ENCODE data around the gene SMARCC1.
"Not testable (repeated sequence)": the region's sequence is repeated elsewhere in the genome, so short reads cannot be mapped to it uniquely, and the experiment has no call there.

The SMARCC1 gene

DNA sequence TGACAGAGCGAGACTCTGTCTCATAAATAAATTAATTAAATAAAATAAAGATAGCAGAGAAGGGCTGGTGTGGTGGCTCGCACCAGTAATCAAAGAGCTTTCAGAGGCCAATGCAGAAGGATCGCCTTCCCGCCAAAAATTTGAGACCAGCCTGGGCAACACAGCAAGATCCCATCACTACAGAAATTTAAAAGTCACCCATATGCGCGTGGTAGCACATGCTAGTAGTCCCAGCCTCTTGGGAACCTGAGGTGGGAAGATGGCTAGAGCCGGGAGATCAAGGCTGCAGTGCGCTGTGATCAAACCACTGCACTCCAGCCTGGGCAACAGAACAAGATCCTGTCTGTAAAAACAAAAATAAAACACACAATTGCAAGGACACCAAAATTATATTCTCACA is 9.6 kb downstream of the SMARCC1 start:
- no peak for DNase-seq (ENCODE audit: low read depth in 2 of 2)

DNA sequence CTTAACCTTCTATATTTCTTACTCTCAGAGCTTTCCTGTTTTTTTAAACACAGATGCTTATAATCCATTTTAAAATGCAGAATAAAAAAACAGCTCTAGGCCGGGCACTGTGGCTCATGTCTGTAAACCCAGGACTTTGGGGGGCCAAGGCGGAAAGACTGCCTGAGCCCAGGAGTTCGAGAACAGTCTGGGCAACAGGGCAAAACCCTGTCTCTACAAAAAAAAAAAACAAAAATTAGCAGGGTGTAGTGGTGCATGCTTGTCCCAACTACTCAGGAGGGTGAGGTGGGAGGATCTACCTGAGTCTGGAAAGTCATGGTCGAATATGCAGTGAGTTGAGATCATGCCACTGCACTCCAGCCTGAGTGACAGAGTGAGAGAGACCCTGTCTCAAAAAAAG is 15.5 kb downstream of the SMARCC1 start:
- no peak for DNase-seq (ENCODE audit: low read depth in 2 of 2)

DNA sequence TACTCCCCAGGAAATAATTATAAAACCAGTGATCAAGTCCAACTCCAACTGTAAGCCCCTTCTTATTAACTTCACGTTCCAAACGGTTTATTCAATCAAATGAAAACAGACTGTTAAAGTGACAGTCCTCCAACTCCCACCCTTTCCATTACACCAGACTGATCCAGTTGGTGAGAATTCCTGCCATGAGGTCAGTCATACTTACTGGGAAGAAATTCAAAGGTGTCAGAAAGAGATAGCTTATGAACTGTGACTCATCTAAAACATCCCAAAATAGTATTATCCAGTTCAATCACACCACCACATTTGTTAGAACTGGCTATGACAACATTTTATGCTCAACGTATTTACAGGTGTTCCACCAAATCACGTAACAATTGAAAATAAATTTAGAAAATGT is 19.5 kb downstream of the SMARCC1 start:
- DNase-seq (ENCODE audit: low read depth in 2 of 2), result no peak

DNA sequence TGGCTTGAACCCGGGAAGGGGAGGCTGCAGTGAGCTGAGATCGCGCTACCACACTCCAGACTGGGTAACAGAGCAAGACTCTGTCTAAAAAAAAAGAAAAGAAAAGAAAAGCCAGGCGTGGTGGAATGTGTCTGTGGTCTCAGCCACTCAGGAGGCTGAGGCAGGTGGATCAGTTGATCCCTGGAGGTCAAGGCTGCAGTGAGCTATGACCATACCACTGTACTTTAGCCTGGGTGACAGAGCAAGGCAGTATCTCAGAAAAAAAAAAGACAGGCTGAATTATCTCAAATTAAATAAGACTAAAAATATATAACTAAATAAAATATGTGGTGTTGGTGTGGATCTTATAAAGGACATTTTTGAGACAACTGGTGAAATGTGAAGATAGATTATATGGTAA is 20.6 kb downstream of the SMARCC1 start:
- DNase-seq (ENCODE audit: low read depth in 2 of 2), result no peak

DNA sequence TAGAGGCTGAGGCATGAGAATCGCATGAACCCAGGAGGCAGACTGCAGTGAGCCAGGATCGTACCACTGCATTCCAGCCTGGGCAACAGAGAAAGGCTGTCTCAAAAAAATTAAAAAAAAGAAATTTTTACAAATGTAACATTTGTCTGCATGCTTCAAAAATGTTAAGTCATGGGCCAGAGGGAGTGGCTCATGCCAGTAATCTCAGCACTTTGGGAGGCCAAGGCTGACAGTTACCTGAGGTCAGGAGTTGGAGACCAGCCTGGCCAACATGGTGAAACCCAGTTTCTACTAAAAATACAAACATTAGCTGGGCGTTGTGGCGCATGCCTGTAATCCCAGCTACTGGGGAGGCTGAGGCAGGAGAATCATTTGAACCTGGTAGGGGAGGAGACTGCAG is 21.5 kb downstream of the SMARCC1 start:
- not testable (repeated sequence) for DNase-seq (ENCODE audit: low read depth in 2 of 2)

DNA sequence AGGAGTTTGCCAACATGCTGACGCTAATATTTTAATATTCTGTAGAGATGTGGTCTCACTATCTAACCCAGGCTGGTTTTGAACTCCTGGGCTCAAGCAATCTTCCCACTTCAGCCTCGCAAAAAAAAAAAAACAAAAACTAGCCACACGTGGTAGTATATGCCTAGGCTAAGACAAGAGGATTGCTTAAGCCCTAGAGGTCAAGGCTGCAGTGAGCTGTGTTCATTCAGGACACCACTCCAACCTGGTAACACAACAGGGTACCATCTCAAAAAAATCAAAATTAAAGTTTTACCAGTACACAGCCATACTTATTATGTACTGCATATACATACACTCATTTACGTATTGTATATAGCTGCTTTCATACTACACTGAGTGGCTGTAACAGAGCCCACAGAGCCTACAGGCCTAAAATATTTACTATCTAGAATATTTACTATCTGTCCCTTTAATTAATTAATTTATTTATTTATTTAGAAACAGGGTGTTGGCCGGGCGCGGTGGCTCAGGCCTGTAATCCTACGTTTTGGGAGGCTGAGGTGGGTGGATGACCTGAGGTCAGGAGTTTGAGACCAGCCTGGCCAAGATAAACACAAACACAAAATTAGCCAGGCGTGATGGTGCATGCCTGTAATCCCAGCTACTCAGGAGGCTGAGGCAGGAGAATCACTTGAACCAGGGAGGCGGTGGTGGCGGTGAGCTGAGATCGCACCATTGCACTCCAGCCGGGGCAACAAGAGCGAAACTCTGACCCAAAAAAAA is 23.2 kb downstream of the SMARCC1 start:
- no peak for DNase-seq (ENCODE audit: low read depth in 2 of 2)

DNA sequence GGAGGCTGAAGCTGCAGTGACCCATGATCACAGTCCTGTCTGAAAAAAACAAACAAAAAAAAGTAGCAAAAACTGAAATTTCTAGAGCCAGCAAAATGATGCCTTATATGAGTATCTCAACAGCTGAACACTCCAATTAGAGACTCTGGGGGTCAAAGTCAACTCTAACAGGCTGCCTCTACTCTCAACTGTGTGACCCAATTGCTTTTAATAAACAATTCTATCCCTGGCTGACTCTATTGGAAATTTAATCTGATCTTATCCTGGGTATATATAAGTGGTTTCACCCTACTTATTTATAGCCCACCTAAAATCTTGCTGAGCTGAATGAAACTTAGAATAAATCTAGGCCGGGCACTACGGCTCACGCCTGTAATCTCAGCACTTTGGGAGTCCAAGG is 29.0 kb downstream of the SMARCC1 start:
- no peak for DNase-seq (ENCODE audit: low read depth in 2 of 2)

DNA sequence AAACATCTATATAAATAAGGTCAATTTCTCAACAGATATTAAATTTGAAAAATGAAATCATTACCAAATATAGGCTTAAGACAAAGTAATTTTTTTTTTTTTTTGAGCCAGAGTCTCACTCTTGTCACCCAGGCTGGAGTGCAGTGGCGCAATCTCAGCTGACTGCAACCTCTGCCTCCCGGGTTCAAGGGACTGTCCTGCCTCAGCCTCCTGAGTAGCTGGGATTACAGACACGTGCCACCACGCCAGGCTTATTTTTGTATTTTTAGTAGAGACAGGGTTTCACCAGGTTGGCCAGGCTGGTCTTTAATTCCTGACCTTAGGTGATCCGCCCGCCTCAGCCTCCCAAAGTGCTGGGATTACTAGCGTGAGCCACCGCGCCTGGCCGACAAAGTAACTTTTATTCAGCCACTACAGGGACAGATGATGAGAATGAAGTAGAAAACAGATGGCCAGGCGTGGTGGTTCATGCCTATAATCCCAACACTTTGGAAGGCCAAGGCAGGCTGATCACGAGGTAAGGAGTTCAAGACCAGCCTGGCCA is 30.8 kb downstream of the SMARCC1 start:
- DNase-seq (ENCODE audit: low read depth in 2 of 2), result not testable (repeated sequence)

DNA sequence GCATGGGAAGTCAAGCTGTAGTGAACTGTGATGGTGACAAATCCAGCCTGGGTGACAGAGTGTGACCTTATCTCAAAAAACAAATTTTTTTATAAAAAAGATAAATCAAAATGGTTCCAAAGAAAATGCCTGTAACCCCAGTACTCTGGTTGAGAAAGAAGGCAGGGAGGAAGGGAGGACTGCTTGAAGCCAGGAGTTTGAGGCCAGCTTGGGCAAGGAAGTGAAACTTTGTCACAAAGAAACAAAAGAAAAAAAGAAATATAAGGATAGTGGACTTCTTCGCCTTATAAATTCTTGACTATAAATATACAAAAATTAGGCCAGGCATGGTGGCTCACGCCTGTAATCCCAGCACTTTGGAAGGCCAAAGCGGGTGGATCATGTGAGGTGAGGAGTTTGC is 34.1 kb downstream of the SMARCC1 start:
- DNase-seq (ENCODE audit: low read depth in 2 of 2), result no peak

DNA sequence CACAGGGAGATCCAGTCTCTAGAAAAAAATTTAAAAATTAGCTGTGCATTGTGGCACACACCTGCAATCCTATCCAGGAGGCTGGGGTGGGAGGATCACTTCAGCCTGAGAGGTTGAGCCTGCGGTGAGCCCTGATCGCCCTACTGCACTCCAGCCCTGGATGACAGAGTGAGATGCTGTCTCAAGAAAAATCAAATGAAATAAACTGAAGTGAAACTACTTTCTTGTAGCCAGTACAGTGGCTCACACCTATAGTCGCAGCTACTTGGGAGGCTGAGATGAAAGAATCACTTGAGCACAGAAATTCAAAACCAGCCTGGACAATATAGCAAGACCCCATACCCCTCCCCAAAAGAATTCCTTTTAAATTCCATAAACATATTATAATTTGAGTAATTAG is 35.4 kb downstream of the SMARCC1 start:
- DNase-seq (ENCODE audit: low read depth in 2 of 2), result no peak

DNA sequence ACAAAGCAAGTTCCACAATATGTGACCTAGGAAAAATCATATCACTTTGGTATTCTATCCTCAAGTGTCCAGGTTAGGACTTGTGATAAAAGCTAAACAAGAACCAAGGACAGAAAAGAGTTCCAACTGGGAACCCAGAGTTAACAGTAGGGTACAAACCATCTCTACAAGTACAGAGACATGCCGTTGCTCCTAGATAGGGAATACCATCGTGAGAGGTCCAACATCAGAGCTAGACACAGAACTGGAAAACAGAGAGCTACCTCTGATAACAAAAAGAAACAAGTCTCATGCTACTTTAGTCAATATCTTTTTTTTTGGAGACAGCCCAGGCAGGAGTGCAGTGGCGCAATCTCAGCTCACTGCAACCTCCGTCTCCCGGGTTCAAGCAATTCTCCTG is 37.8 kb downstream of the SMARCC1 start:
- DNase-seq (ENCODE audit: low read depth in 2 of 2), result no peak

DNA sequence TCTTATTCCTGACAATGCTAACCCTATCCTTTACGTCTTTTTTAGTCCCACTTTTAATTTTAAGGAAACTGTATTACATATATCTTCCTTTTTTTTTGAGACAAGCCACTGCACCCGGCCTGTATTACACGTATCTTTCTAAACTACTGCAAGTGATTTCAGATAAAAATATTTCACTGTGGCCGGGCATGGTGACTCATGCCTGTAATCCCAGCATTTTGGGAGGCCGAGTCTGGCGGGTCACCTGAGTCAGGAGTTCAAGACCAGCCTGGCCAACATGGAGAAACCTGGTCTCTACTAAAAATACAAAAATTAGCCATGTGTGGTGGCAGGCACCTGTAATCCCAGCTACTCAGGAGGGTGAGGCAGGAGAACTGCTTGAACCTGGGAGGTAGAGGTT is 38.3 kb downstream of the SMARCC1 start:
- DNase-seq (ENCODE audit: low read depth in 2 of 2), result not testable (repeated sequence)

DNA sequence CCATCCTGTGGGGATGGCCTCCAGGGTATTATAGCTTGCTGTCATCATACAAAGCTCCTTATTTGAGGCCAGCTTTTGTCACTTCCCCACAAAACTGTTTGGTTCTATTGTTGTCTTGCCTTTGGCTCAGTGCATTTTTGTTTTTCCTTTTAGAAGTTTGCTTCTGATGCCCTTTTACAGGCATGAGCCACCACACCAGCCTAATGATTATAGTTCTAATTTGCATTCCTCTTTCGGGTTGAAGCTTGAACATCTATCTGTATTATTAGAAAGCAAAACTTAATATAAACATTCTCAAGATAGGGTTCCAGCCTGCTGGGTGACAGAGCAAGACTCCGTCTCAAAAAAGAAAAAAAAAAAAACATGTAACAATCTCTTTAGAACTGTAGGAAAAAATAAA is 39.8 kb downstream of the SMARCC1 start:
- no peak for DNase-seq (ENCODE audit: low read depth in 2 of 2)

DNA sequence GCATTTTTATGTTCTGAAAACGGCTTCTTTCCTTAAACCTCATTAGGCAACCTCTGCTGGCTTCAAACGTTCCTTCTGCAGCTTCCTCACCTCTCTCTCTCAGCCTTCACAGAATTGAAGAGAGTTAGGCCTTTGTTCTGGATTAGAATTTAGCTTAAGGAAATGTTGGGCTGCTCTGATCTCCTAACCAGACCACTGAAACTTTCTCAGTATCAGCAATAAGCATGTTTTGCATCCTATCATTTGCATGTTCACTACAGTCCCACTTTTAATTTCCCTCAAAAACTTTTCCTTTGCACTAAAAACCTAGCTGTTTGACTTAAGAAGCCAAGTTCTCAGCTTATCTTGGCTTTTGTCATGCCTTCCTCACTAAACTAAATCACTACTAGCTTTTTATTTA is 49.5 kb downstream of the SMARCC1 start:
- no peak for DNase-seq (ENCODE audit: low read depth in 2 of 2)

DNA sequence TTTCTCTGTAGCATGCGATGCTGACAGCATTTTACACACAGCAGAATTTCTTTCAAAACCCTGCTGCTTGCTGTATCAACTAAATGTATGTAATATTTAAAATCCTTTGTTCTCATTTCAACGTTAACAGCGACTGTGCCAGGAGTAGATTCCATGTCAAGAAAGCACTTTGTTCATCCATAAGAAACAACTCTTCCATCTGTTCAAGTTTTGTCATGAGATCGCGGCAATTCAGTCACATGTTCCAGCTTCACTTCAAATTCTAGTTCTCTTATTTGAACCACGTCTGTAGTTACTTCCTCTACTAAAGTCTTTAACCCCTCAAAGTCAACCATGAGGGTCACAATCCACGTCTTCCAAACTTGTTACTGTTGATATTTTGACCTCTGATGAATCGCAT is 50.6 kb downstream of the SMARCC1 start:
- no peak for DNase-seq (ENCODE audit: low read depth in 2 of 2)

DNA sequence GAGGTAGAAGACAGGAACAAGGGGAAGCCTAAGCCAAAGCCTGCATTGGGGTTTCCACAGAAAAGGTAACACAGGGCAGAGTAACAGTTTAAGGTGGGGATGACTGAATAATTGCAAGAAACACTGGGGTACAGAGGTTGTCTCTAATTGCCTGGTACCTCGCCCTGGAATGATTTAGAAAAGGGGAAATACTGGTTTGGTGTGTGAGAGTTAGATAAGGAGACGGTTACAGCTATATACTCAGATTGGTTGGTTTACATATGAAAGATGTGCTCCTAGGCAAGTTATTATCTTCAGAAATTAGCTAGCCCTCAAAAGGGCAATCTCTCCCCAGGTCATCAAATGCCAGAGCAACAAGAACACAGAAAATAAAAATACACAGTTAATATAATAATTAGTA is 58.8 kb downstream of the SMARCC1 start:
- no peak for DNase-seq (ENCODE audit: low read depth in 2 of 2)

DNA sequence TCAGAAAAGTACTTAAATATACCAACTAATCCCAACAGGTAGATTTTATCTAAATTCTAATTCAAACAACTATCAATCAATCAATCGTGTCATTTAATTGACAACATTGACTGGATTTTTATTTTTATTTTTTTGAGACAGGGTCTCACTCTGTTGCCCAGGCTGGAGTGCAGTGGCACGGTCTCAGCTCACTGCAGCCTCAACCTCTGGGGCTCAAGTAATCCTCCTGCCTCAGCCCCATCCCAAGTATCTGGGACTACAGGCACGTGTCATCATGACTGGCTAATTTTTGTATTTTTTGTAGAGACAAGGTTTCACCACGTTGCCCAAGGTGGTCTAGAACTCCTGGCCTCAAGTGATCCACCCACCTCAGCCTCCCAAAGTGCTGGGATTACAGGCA is 64.2 kb downstream of the SMARCC1 start:
- not testable (repeated sequence) for DNase-seq (ENCODE audit: low read depth in 2 of 2)

DNA sequence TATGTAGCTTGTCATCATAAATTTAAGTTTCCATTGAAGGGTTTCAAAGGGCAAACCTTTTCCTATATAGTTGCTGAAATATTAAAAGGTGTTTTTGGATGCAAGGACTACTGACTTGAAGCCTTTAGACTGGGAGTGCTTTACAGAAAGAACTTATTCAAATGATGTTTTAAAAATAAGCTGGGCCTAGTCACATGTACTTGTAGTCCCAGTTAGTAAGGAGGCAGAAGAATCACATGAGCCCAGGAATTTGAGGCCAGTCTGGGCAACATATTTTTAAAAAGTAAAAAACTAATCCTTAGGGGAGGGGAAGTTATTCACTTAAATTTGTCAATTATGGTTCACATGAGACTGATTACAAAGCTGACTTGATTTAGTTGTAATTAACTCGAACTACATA is 65.0 kb downstream of the SMARCC1 start:
- DNase-seq (ENCODE audit: low read depth in 2 of 2), result no peak

DNA sequence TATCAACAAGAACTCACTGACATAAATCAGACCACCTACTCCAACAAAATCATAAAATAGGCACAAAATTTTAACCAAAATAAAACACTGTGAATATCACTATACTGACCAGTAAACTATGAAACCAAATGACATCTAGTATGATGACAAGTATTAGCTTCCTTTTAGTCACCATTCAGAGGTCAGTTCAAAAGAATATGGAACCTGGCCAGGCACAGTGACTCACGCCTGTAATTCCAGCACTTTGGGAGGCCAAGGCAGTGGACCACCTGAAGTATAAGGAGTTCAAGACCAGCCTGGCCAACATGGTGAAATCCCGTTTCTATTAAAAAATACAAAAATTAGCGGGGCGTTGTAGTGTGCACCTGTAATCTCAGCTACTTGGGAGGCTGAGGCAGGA is 65.8 kb downstream of the SMARCC1 start:
- no peak for DNase-seq (ENCODE audit: low read depth in 2 of 2)

DNA sequence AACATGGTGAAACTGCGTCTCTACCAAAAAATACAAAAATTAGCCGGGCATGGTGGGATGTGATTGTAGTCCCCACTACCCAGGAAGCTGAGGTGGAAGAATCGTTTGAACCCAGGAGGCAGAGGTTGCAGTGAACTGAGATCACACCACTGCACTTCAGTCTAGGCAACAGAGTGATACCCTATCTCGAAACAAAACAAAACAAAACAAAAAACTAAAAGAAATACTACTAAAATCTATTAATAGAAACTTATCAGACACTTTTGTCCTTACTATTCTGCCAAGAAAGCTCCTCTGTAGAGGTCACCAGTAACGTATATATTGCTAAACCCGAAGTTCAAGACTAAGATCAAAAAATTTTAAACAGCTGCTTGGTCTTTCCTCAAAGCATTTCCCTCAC is 67.1 kb downstream of the SMARCC1 start:
- no peak for DNase-seq (ENCODE audit: low read depth in 2 of 2)

DNA sequence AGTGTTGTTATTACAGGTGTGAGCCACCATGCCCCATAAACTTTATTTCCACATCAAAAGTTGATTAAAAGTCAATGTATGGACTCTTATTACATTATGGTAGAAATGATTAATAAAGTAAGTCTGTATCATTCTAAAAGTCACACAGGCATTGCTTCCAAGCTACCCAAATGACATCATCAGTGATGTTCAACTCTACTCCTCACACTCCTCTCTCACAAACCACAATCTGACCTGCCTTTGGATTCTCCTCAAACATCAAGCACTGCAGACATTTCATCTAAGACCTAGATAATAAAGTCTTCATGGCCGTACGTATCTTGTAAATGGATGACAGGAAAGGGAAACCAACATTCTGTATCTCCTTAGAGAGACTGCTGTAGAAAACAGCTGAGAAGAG is 68.0 kb downstream of the SMARCC1 start:
- no peak for DNase-seq (ENCODE audit: low read depth in 2 of 2)

DNA sequence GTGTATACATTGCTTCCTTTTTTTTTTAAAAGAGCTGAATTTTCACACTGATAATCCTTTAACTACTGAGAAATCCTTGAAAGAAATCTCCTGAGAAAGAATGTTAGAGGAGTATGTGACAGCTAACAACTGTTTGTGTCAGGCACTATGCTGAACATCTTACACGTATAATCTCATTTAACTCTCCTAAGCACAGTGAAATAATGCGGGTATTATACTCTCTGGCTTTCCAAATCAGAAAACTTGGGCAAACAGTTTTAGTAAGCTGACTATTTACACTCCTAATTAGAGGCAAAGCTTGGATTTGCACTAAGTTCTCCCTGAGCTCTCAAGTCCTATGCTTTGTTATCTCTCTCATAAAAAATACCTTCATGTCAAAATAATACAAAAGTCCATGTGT is 69.3 kb downstream of the SMARCC1 start:
- DNase-seq (ENCODE audit: low read depth in 2 of 2), result no peak

DNA sequence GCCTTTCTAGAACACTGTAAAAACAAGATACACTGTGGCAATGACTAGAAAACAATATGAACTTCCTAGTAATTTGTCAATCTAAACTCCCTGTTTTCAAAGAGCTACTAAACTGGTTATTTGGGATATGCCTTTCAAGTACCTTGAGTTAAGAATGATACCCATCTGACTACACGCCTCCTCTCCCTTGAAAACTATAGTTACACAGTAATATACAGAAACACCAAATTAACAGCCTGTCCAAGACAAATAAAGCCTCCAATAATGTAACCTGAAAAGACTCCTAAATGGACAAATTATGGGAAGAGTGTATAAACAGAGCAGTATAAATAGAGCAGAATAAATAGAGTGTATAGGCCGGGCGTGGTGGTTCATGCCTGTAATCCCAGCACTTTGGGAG is 70.1 kb downstream of the SMARCC1 start:
- no peak for DNase-seq (ENCODE audit: low read depth in 2 of 2)

DNA sequence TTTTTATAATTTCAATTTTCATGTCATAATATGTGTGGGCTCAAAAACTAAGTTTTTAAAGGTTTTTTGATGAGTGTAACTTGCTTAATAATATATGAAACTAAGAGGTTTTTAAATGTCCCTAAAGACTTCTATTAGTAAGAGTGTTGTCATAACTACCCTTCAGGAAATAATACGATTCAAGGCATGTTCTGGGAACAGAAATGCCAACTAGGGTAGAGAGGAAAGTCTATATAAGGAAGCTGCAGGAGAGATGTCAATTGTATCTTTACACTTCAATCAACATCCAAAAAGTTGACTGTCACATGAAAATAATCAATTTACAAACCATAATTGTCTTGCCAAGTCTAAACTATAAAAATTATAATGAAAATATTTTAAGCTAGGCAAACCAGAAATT is 76.3 kb downstream of the SMARCC1 start:
- no peak for DNase-seq (ENCODE audit: low read depth in 2 of 2)
